Activated CD4-positive, alpha-beta T cell treated with anti-CD3 and anti-CD28 coated beads for 1 hour (primary cell): ENCODE results near the gene AKR1C4.
"Not testable (repeated sequence)": the region's sequence is repeated elsewhere in the genome, so short reads cannot be mapped to it uniquely, and the experiment has no call there.

Experiments used
- DNase-seq: peaks from one replicate; pipeline ENCODE4 v3.0.0-alpha.2; 2020

AKR1C4 gene

GRCh38 chr10:5196702-5197113 is at the start of gene AKR1C4:
TSS of gene AKR1C4 (plus strand) at chr10:5196837. CDS start at chr10:5196868, 31 bp downstream.
- no peak for DNase-seq

GRCh38 chr10:5146920-5147254 is 49.8 kb upstream of the AKR1C4 start:
- no peak for DNase-seq

GRCh38 chr10:5147255-5147980 is 49.2 kb upstream of the AKR1C4 start:
- DNase-seq, result no peak

- DNase-seq, result no peak
These were observed 48.5 kb upstream of the AKR1C4 start for GRCh38 chr10:5147981-5148677.

- no peak for DNase-seq
These were observed 48.0 kb upstream of the AKR1C4 start for GRCh38 chr10:5148678-5149032.

- no peak for DNase-seq
These were observed 45.6 kb upstream of the AKR1C4 start for GRCh38 chr10:5151076-5151475.

- no peak for DNase-seq
These were observed 40.7 kb upstream of the AKR1C4 start for GRCh38 chr10:5155951-5156350.

- no peak for DNase-seq
These were observed 39.1 kb upstream of the AKR1C4 start for GRCh38 chr10:5157501-5157900.

GRCh38 chr10:5159126-5159525 is 37.5 kb upstream of the AKR1C4 start:
- DNase-seq, result no peak

- no peak for DNase-seq
These were observed 33.1 kb upstream of the AKR1C4 start for GRCh38 chr10:5163487-5163886.

- no peak for DNase-seq
These were observed 30.9 kb upstream of the AKR1C4 start for GRCh38 chr10:5165738-5166137.

- no peak for DNase-seq
These were observed 27.7 kb upstream of the AKR1C4 start for GRCh38 chr10:5168897-5169420.

- DNase-seq, result not testable (repeated sequence)
These were observed 21.1 kb upstream of the AKR1C4 start for GRCh38 chr10:5175581-5175980.

- DNase-seq, result not testable (repeated sequence)
These were observed 16.1 kb upstream of the AKR1C4 start for GRCh38 chr10:5180503-5180902.

GRCh38 chr10:5183923-5184322 is 12.7 kb upstream of the AKR1C4 start:
- DNase-seq, result no peak

GRCh38 chr10:5184987-5185775 is 11.5 kb upstream of the AKR1C4 start, which contains the start of gene AKR1C8:
TSS of gene AKR1C8 (minus strand) at chr10:5185150. CDS start at chr10:5185104, 46 bp downstream.
- DNase-seq, result no peak

GRCh38 chr10:5187867-5188266 is 8.8 kb upstream of the AKR1C4 start:
- DNase-seq, result no peak

GRCh38 chr10:5188358-5188757 is 8.3 kb upstream of the AKR1C4 start:
- DNase-seq, result no peak

- DNase-seq, result no peak
These were observed 2.2 kb upstream of the AKR1C4 start for GRCh38 chr10:5194431-5194830.

- no peak for DNase-seq
These were observed 786 bp upstream of the AKR1C4 start for GRCh38 chr10:5195727-5196374.

GRCh38 chr10:5198386-5198785 is 1.7 kb downstream of the AKR1C4 start:
- DNase-seq, result no peak

- DNase-seq, result no peak
These were observed 2.8 kb downstream of the AKR1C4 start for GRCh38 chr10:5199398-5199797.

GRCh38 chr10:5206799-5207198 is 10.2 kb downstream of the AKR1C4 start:
- DNase-seq, result no peak
